Panc1 (cell line): ENCODE measurements around the gene ANKRD33B.

ENCODE experiments used
- CTCF ChIP-seq: fragments of 450-650 bp; IDR thresholded peaks from 2 replicates; pipeline ENCODE4 v1.5.1; 2017; ENCODE audit warnings: mild to moderate bottlenecking
- POLR2AphosphoS5 ChIP-seq: IDR thresholded peaks from 2 replicates; pipeline ENCODE4 v1.6.1; 2012; ENCODE audit warnings: mild to moderate bottlenecking, low read depth, low read length, moderate library complexity
- SIN3A ChIP-seq: IDR thresholded peaks from 2 replicates; pipeline ENCODE4 v1.6.1; 2012; ENCODE audit warnings: low read depth, mild to moderate bottlenecking, low read length, moderate library complexity, borderline replicate concordance; ENCODE audit not compliant: insufficient read depth
- TF ChIP-seq, protein P1 (sequence below), 2 experiments: IDR thresholded peaks; 2 replicates each; pipeline ENCODE4 v1.6.1; 2011 to 2012; ENCODE audit warnings: low read depth in 2 of 2, control low read depth in 1 of 2, low read length in 1 of 2, mild to moderate bottlenecking in 1 of 2, moderate library complexity in 1 of 2; ENCODE audit not compliant: insufficient read depth in 1 of 2

- TF ChIP-seq CTCF (no peak), SIN3A (no peak), POLR2AphosphoS5 (no peak)
- TF ChIP-seq, protein P1, sequence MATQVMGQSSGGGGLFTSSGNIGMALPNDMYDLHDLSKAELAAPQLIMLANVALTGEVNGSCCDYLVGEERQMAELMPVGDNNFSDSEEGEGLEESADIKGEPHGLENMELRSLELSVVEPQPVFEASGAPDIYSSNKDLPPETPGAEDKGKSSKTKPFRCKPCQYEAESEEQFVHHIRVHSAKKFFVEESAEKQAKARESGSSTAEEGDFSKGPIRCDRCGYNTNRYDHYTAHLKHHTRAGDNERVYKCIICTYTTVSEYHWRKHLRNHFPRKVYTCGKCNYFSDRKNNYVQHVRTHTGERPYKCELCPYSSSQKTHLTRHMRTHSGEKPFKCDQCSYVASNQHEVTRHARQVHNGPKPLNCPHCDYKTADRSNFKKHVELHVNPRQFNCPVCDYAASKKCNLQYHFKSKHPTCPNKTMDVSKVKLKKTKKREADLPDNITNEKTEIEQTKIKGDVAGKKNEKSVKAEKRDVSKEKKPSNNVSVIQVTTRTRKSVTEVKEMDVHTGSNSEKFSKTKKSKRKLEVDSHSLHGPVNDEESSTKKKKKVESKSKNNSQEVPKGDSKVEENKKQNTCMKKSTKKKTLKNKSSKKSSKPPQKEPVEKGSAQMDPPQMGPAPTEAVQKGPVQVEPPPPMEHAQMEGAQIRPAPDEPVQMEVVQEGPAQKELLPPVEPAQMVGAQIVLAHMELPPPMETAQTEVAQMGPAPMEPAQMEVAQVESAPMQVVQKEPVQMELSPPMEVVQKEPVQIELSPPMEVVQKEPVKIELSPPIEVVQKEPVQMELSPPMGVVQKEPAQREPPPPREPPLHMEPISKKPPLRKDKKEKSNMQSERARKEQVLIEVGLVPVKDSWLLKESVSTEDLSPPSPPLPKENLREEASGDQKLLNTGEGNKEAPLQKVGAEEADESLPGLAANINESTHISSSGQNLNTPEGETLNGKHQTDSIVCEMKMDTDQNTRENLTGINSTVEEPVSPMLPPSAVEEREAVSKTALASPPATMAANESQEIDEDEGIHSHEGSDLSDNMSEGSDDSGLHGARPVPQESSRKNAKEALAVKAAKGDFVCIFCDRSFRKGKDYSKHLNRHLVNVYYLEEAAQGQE (IDR thresholded peaks at IDR 0.05; ENCODE audit: insufficient read depth in 1 of 2, low read depth in 2 of 2, low read length in 1 of 2): no peak
Observed at GRCh38 chr5:10665799-10666198, 101.9 kb downstream of the ANKRD33B start.
